ENCODE results near the gene TMEM240.
"Not testable (repeated sequence)": the region's sequence is repeated elsewhere in the genome, so short reads cannot be mapped to it uniquely, and the experiment has no call there.

- not testable (repeated sequence) for TF ChIP-seq POLR2A (IDR thresholded peaks at IDR 0.05); CTCF (IDR thresholded peaks at IDR 0.05 in 8 of 11, conservative IDR thresholded peaks at IDR 0.05 in 3 of 11)
Observed at GRCh38 chr1:1509465-1509850, 31.0 kb downstream of the TMEM240 start.

All from spleen (tissue), 7 donors.